ENCODE data around the gene GRIA4. TPM values are rescaled to one million over a fixed set of nuclear protein-coding genes. Genes with fewer than 3 reads are reported as not detected.

GRIA4 gene
- total and polyA plus RNA-seq, 2 of the 13 experiments (the other 11 are each of a cell fraction or from before 2014, with no cell fraction given): not detected

- no peak for FAIRE-seq
- Histone ChIP-seq H3K4me1 (ENCODE audit: insufficient read depth, low read length) (peaks cover 42% of the 10 kb centered on the region), H4K20me1 (ENCODE audit: insufficient read depth, low read length) (no peaks in the 10 kb centered on the region), H3K36me3 (replicated peaks in 1 of 2; ENCODE audit: control insufficient read depth in 1 of 2, insufficient read depth in 2 of 2, low read length in 2 of 2) (no peaks in the 10 kb centered on the region), H3K79me2 (ENCODE audit: insufficient read depth, low read length) (peaks cover 11% of the 10 kb centered on the region), H3K27ac (ENCODE audit: extremely low read length, insufficient read depth, low read length) (no peak overlapping the region), H3K4me3 (replicated peaks in 1 of 3; ENCODE audit: insufficient read depth in 1 of 3, low read depth in 2 of 3, low read length in 3 of 3) (no peak overlapping the region), H3K9ac (ENCODE audit: insufficient read depth, low read depth, low read length) (no peak overlapping the region), H3K27me3 (ENCODE audit: control insufficient read depth in 1 of 2, insufficient read depth in 2 of 2, low read length in 2 of 2) (no peaks in the 10 kb centered on the region), H3K4me2 (ENCODE audit: low read depth, low read length) (no peak overlapping the region), H3K9me3 (ENCODE audit: low read length) (no peaks in the 10 kb centered on the region), H2AFZ (ENCODE audit: low read length) (no peak overlapping the region)
- no peak for ATAC-seq
- TF ChIP-seq ZNF367 (CRISPR knock-in tag; IDR thresholded peaks at IDR 0.05; ENCODE audit: borderline replicate concordance) (no peak), SSRP1 (CRISPR knock-in tag; IDR thresholded peaks at IDR 0.05) (no peak), ZNF737 (CRISPR knock-in tag; IDR thresholded peaks at IDR 0.05; ENCODE audit: borderline replicate concordance) (no peak), ZBTB8A (CRISPR knock-in tag; IDR thresholded peaks at IDR 0.05; ENCODE audit: borderline replicate concordance, low read depth) (no peak), ZNF839 (CRISPR knock-in tag; IDR thresholded peaks at IDR 0.05; ENCODE audit: borderline replicate concordance) (no peak), JUND (CRISPR knock-in tag; IDR thresholded peaks at IDR 0.05) (no peak), ZNF343 (CRISPR knock-in tag; IDR thresholded peaks at IDR 0.05) (no peak), PHF5A (CRISPR knock-in tag; IDR thresholded peaks at IDR 0.05; ENCODE audit: low read depth, unreplicated experiment) (no peak)
- ChIA-PET POLR2A (no interaction called here), CTCF (ENCODE audit: low intra/inter-chr PET ratio, low total read pairs) (no interaction called here)
- in situ Hi-C loops (cut with HindIII; ENCODE audit: extremely low pct_ligation_motif_present, low pct_unique_long_range_greater_than_20kb): no loop called here
- intact Hi-C loops (cut with micrococcal nuclease; ENCODE audit: unreplicated experiment): no loop called here
- no TSS peak for BruUV-seq (replicated peaks)
- WGBS (ENCODE audit: low lambda C conversion rate): 97% methylated on average over 2 of the region's 2 CpGs
- no peak for DNase-seq (ENCODE audit: low spot score)
Measured at GRCh38 chr11:106017093-106017492, 407.2 kb downstream of the GRIA4 start.

- Histone ChIP-seq H3K79me2 (ENCODE audit: insufficient read depth, low read length) (peaks cover 9% of the 10 kb centered on the region), H3K9me3 (ENCODE audit: low read length) (no peaks in the 10 kb centered on the region), H3K27ac (ENCODE audit: extremely low read length, insufficient read depth, low read length) (peak overlapping the region; percentile 37), H3K9ac (ENCODE audit: insufficient read depth, low read depth, low read length) (peak overlapping the region; percentile 72), H3K36me3 (replicated peaks in 1 of 2; ENCODE audit: control insufficient read depth in 1 of 2, insufficient read depth in 2 of 2, low read length in 2 of 2) (no peaks in the 10 kb centered on the region), H3K27me3 (ENCODE audit: control insufficient read depth in 1 of 2, insufficient read depth in 2 of 2, low read length in 2 of 2) (no peaks in the 10 kb centered on the region), H2AFZ (ENCODE audit: low read length) (no peak overlapping the region), H3K4me2 (ENCODE audit: low read depth, low read length) (peak overlapping the region; percentile 67), H4K20me1 (ENCODE audit: insufficient read depth, low read length) (no peaks in the 10 kb centered on the region), H3K4me3 (replicated peaks in 1 of 3; ENCODE audit: insufficient read depth in 1 of 3, low read depth in 2 of 3, low read length in 3 of 3) (peak overlapping the region; percentile 74 to 96 (median 88)), H3K4me1 (ENCODE audit: insufficient read depth, low read length) (peaks cover 28% of the 10 kb centered on the region)
- ATAC-seq (peak; percentile 37), DNase-seq (ENCODE audit: low spot score) (peak; percentile 10), FAIRE-seq (no peak)
- POLR2A ChIA-PET: no interaction called here
- intact Hi-C loops (cut with micrococcal nuclease; ENCODE audit: unreplicated experiment) (loop anchor here (5.0 kb wide), 1 partner anchor 1059 kb away; no protein-coding TSS in a partner anchor), in situ Hi-C loops (cut with HindIII; ENCODE audit: extremely low pct_ligation_motif_present, low pct_unique_long_range_greater_than_20kb) (loop anchor here (5.0 kb wide), 1 partner anchor 56 kb away; the partner anchor contains the start of genes AASDHPPT and KBTBD3)
- BruUV-seq (replicated peaks): TSS peak; percentile 65
- CTCF ChIA-PET (ENCODE audit: low intra/inter-chr PET ratio, low total read pairs): no interaction called here
- 25% methylated on average over 16 of the region's 18 CpGs for WGBS (ENCODE audit: low lambda C conversion rate)
- no peak for TF ChIP-seq TRIM22 (IDR thresholded peaks at IDR 0.05)
- TF ChIP-seq CEBPG (CRISPR knock-in tag; IDR thresholded peaks at IDR 0.05): peak; percentile 57
- TF ChIP-seq RFX5 (IDR thresholded peaks at IDR 0.05; ENCODE audit: low read depth, low read length): no peak
- no peak for TF ChIP-seq ZNF605 (CRISPR knock-in tag; IDR thresholded peaks at IDR 0.05)
- TF ChIP-seq ZBTB4 (CRISPR knock-in tag; IDR thresholded peaks at IDR 0.05; ENCODE audit: borderline replicate concordance): no peak
- TF ChIP-seq MXD4 (CRISPR knock-in tag; IDR thresholded peaks at IDR 0.05): no peak
- peak; percentile 77 for TF ChIP-seq CEBPB (IDR thresholded peaks at IDR 0.05; ENCODE audit: borderline replicate concordance, low read depth, low read length)
Measured at GRCh38 chr11:106021181-106021966, 411.5 kb downstream of the GRIA4 start.
